ENCODE results near the gene DNM3.
A peak's percentile ranks its signal among the peaks of the same experiment; 100 is the strongest.

The DNM3 gene

DNA sequence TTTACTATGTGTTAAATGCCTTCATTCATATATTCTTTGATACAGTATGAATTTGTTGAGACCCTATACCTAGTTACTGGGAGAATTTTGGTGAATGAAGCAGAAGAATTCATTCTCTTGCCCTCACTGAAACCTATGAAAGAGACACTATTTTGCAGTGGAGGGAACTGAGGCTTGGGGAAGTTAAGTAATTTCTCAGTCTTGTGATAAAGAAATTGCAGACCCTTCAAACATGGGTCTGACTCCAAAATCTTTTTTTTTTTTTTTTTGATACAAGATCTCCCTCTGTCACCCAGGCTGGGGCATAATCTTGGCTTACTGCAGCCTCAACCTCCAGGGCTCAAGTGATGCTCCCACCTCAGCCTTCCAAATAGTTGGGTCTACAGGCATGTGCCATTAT is 132.1 kb downstream of the DNM3 start:
- no peak overlapping the region for H3K4me3 ChIP-seq (ENCODE audit: low read depth, low read length)
- no peak for DNase-seq
- no peaks in the 10 kb centered on the region for H3K36me3 ChIP-seq (replicated peaks)
- in situ Hi-C loops (cut with HindIII; ENCODE audit: low pct_ligation_motif_present, low sequenced_read_pairs), result no loop called here
- TF ChIP-seq CTCF (IDR thresholded peaks at IDR 0.05; ENCODE audit: low read depth, low read length, missing control alignments), result no peak
- no peak overlapping the region for H3K27ac ChIP-seq
- H3K27me3 ChIP-seq (replicated peaks), result no peaks in the 10 kb centered on the region

DNA sequence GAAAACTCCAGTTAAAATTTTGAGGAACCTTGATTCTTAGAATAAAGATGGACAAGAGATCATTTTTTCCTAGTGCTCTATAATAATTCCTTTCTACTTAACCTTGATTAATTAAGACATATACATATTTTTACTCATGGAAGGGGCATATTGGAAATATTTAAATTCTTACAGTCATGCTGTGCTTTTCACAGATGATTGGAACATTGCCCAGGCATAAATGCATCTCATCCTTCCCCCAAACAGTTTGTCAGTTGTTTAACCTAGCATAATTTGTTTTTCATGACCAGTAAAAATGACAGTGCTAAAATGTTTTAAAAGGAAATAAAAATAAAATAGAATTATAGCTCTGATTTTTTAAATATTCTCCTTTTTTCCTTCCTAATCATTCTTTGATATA is 140.0 kb downstream of the DNM3 start:
- in situ Hi-C loops (cut with HindIII; ENCODE audit: low pct_ligation_motif_present, low sequenced_read_pairs), result loop anchor here (10.0 kb wide), 1 partner anchor 177 kb away; no protein-coding TSS in a partner anchor
- no peaks in the 10 kb centered on the region for H3K27me3 ChIP-seq (replicated peaks)

GRCh38 chr1:171983584-171983983 is 142.3 kb downstream of the DNM3 start:
- in situ Hi-C loops (cut with HindIII; ENCODE audit: low pct_ligation_motif_present, low sequenced_read_pairs), result loop anchor here (10.0 kb wide), 1 partner anchor 179 kb away; no protein-coding TSS in a partner anchor
- DNase-seq, result no peak
- TF ChIP-seq CTCF (IDR thresholded peaks at IDR 0.05; ENCODE audit: low read depth, low read length, missing control alignments), result peak; percentile 52
- H3K36me3 ChIP-seq (replicated peaks), result no peaks in the 10 kb centered on the region
- H3K27me3 ChIP-seq (replicated peaks), result no peaks in the 10 kb centered on the region
- H3K27ac ChIP-seq, result no peak overlapping the region
- H3K4me3 ChIP-seq (ENCODE audit: low read depth, low read length), result no peak overlapping the region

More for the DNA sequence above, 140.0 kb downstream of the DNM3 start:
- Histone ChIP-seq H3K36me3 (replicated peaks) (no peaks in the 10 kb centered on the region), H3K4me3 (ENCODE audit: low read depth, low read length) (no peak overlapping the region), H3K27ac (no peak overlapping the region)
- no peak for DNase-seq
- TF ChIP-seq CTCF (IDR thresholded peaks at IDR 0.05; ENCODE audit: low read depth, low read length, missing control alignments), result no peak

DNA sequence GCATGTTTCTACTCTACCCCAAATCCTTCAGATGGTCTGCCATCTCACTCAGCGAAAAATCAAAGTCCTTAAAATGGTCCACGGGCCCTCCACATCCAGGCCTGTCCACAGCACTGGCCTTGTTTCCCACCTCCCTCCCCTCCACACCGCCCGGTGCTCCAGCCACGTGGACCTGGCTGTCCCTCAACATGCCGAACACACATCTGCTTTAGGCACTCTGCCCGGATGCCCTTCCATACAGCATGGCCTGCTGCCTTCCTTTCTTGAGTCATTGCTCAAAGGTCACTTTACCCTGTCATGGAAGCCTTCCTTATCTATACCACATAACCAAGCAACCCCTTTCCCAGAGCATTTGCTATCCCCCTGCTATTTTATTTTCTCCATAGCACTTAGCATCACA is 143.0 kb downstream of the DNM3 start:
- in situ Hi-C loops (cut with HindIII; ENCODE audit: low pct_ligation_motif_present, low sequenced_read_pairs), result loop anchor here (10.0 kb wide), 1 partner anchor 179 kb away; no protein-coding TSS in a partner anchor
- H3K27ac ChIP-seq, result no peak overlapping the region

DNA sequence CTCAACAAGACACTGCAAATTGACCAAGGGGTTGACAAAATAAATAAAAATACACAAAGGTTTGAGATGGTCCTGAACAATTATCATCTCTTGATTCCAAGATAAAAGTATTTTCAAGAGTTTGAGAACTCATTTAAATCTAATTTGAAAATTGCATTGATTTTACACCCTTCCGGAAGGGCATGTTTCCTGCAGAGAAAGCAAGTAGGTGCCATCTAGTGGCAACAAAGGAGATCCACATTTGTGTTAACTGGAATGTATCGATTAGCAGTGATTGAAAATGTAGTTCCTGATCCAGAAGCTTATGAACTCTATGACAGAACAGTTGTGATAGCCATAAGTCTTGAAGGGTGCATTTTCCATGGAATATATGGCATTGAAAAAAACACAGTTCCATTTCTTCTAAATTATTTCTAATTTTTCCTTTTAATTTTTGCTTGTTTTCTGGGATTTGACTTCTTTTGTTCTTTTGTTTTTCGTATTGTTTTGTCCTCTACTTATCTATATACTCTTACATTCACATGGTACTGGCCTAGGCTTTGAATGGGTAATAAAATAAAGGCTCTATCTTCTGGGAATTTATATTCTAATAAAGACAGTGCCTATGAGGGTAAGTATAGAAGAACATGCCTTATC is 143.7 kb downstream of the DNM3 start:
- DNase-seq, result no peak
- no peak overlapping the region for H3K27ac ChIP-seq
- no peaks in the 10 kb centered on the region for H3K27me3 ChIP-seq (replicated peaks)
- TF ChIP-seq CTCF (IDR thresholded peaks at IDR 0.05; ENCODE audit: low read depth, low read length, missing control alignments), result peak; percentile 81
- in situ Hi-C loops (cut with HindIII; ENCODE audit: low pct_ligation_motif_present, low sequenced_read_pairs), result loop anchor here (10.0 kb wide), 1 partner anchor 180 kb away; no protein-coding TSS in a partner anchor
- no peaks in the 10 kb centered on the region for H3K36me3 ChIP-seq (replicated peaks)
- H3K4me3 ChIP-seq (ENCODE audit: low read depth, low read length), result no peak overlapping the region

More for the DNA sequence above, 143.0 kb downstream of the DNM3 start:
- no peak overlapping the region for H3K4me3 ChIP-seq (ENCODE audit: low read depth, low read length)
- no peaks in the 10 kb centered on the region for H3K36me3 ChIP-seq (replicated peaks)
- H3K27me3 ChIP-seq (replicated peaks), result no peaks in the 10 kb centered on the region
- no peak for DNase-seq
- TF ChIP-seq CTCF (IDR thresholded peaks at IDR 0.05; ENCODE audit: low read depth, low read length, missing control alignments), result no peak

GRCh38 chr1:171985639-171986038 is 144.3 kb downstream of the DNM3 start:
- TF ChIP-seq CTCF (IDR thresholded peaks at IDR 0.05; ENCODE audit: low read depth, low read length, missing control alignments), result peak; percentile 58
- DNase-seq, result no peak
- in situ Hi-C loops (cut with HindIII; ENCODE audit: low pct_ligation_motif_present, low sequenced_read_pairs), result loop anchor here (10.0 kb wide), 1 partner anchor 181 kb away; no protein-coding TSS in a partner anchor
- no peaks in the 10 kb centered on the region for H3K36me3 ChIP-seq (replicated peaks)
- no peak overlapping the region for H3K4me3 ChIP-seq (ENCODE audit: low read depth, low read length)
- no peaks in the 10 kb centered on the region for H3K27me3 ChIP-seq (replicated peaks)
- no peak overlapping the region for H3K27ac ChIP-seq

Measured in brain microvascular endothelial cell (primary cell).